Esophagus muscularis mucosa (tissue), 3 donors: ENCODE data around the gene CLBA1.

ENCODE experiments used
- EP300 ChIP-seq: sonication (generic); formaldehyde crosslinking; IDR thresholded peaks from one replicate; pipeline ENCODE4 v1.6.1; 2017; ENCODE audit warnings: antibody characterized with exemption
- TF ChIP-seq, protein P1 (sequence below), 3 experiments: fragments of 200-600 bp in 2 of 3; fragments of 450-650 bp in 1 of 3; sonication (generic) in 2 of 3; IDR thresholded peaks; one replicate each; pipeline ENCODE4 v1.5.1; 2017 to 2019; ENCODE audit warnings: antibody characterized with exemption in 3 of 3, mild to moderate bottlenecking in 2 of 3, moderate library complexity in 1 of 3

DNA sequence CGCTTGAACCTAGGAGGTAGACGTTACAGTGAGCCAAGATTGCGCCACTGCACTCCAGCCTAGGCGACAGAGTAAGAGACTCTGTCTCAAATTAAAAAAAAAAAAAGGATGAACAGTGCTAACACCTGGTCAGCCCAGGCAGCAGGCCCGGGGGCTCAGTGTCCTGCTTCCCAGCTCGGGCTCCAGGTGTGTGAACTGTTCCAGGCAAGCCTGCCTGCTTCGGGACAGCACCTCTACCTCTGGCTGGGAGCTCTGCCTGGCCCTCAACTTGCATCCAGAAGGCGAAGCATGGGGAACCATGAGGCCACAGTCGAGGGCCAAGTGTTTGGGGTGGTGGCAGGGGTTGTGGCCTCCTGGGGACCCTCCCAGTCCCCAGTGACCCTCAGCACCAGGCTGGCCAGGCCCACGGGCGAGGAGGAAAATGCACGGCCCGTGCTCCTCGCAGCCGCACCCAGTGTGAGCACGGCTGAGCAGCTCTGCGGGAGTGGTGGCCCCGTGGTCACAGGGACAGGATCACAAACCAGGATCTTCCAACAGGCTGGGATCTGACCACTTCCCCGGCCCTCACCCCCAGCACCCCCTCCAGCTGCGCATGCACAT, 19.8 kb downstream of the CLBA1 start:
- TF ChIP-seq EP300, result no peak
- TF ChIP-seq, protein P1, sequence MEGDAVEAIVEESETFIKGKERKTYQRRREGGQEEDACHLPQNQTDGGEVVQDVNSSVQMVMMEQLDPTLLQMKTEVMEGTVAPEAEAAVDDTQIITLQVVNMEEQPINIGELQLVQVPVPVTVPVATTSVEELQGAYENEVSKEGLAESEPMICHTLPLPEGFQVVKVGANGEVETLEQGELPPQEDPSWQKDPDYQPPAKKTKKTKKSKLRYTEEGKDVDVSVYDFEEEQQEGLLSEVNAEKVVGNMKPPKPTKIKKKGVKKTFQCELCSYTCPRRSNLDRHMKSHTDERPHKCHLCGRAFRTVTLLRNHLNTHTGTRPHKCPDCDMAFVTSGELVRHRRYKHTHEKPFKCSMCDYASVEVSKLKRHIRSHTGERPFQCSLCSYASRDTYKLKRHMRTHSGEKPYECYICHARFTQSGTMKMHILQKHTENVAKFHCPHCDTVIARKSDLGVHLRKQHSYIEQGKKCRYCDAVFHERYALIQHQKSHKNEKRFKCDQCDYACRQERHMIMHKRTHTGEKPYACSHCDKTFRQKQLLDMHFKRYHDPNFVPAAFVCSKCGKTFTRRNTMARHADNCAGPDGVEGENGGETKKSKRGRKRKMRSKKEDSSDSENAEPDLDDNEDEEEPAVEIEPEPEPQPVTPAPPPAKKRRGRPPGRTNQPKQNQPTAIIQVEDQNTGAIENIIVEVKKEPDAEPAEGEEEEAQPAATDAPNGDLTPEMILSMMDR (IDR thresholded peaks at IDR 0.05), result no peak
